Smooth muscle cell (in vitro differentiated cells): ENCODE measurements around the gene CNTRL. TPM values are rescaled to one million over a fixed set of nuclear protein-coding genes. Genes with fewer than 3 reads are reported as not detected.

Experiments used
- DNase-seq: peaks from one replicate; lab custom pipeline; 2025; ENCODE audit not compliant: unreplicated experiment; lab: John Stamatoyannopoulos, UW
- H2AFZ ChIP-seq: fragments of 200-600 bp; sonication (generic); 2 replicates; pipeline ENCODE4 v1.6.0; 2016; ENCODE audit warnings: antibody characterized with exemption, low read depth, mild to moderate bottlenecking
- H3F3A ChIP-seq: fragments of 200-600 bp; sonication (generic); 2 replicates; pipeline ENCODE4 v1.6.0; 2017; ENCODE audit warnings: antibody characterized with exemption, low read depth
- H3K27ac ChIP-seq: fragments of 200-600 bp; sonication (generic); 2 replicates; pipeline ENCODE4 v1.5.1; 2016; ENCODE audit warnings: low read depth, mild to moderate bottlenecking
- H3K27me3 ChIP-seq: fragments of 200-600 bp; sonication (generic); 2 replicates; pipeline ENCODE4 v1.6.1; 2016; ENCODE audit warnings: low read depth, mild to moderate bottlenecking
- H3K36me3 ChIP-seq: fragments of 200-600 bp; sonication (generic); 2 replicates; pipeline ENCODE4 v1.5.1; 2016; ENCODE audit warnings: low read depth
- H3K4me1 ChIP-seq: fragments of 200-600 bp; sonication (generic); 2 replicates; pipeline ENCODE4 v1.5.1; 2016; ENCODE audit warnings: low read depth
- H3K4me2 ChIP-seq: fragments of 200-600 bp; sonication (generic); 2 replicates; pipeline ENCODE4 v1.6.0; 2016; ENCODE audit warnings: mild to moderate bottlenecking
- H3K4me3 ChIP-seq: fragments of 200-600 bp; sonication (generic); 2 replicates; pipeline ENCODE4 v1.5.1; 2016; ENCODE audit warnings: mild to moderate bottlenecking
- H3K79me2 ChIP-seq: fragments of 200-600 bp; sonication (generic); 2 replicates; pipeline ENCODE4 v1.6.0; 2016; ENCODE audit warnings: low read depth, mild to moderate bottlenecking
- H3K9ac ChIP-seq: fragments of 200-600 bp; sonication (generic); 2 replicates; pipeline ENCODE4 v1.6.0; 2016; ENCODE audit warnings: low read depth
- H3K9me3 ChIP-seq: fragments of 200-600 bp; sonication (generic); replicated peaks from 2 replicates; pipeline ENCODE4 v1.5.1; 2016; ENCODE audit warnings: low read depth
- H4K20me1 ChIP-seq: fragments of 200-600 bp; sonication (generic); 2 replicates; pipeline ENCODE4 v1.6.0; 2016; ENCODE audit warnings: low read depth
- CTCF ChIP-seq: fragments of 200-600 bp; sonication (generic); IDR thresholded peaks from 2 replicates; pipeline ENCODE4 v1.5.1; 2017; ENCODE audit warnings: borderline replicate concordance, mild to moderate bottlenecking, antibody characterized with exemption; ENCODE audit not compliant: insufficient read depth, poor library complexity, severe bottlenecking
- WGBS: methylation state at CpG from one replicate; pipeline ENCODE4 v1.1.7; 2016; ENCODE audit warnings: low lambda C conversion rate; 5-methylcytosine and 5-hydroxymethylcytosine counted together
- polyA plus RNA-seq: library from polyadenylated mRNA; unstranded; fragments of >200 nt; fragmentation: Nextera tagmentation; extraction: Ambion mirVana; gene quantifications from 2 replicates; pipeline ENCODE4 v1.2.1, GENCODE V29; 2016
- total RNA-seq: library from RNA; depleted of rRNA; stranded (reverse); fragments of >200 nt; gene quantifications from 2 replicates; pipeline ENCODE4 v1.2.3, GENCODE V29; 2014

The CNTRL gene
- total and polyA plus RNA-seq, 2 experiments from 2014 or later, result 3.6 to 9.1 TPM

GRCh38 chr9:121210536-121210935, 135.8 kb downstream of the CNTRL start:
- Histone ChIP-seq H2AFZ (no peak overlapping the region), H3K4me2 (no peak overlapping the region), H4K20me1 (no peaks in the 10 kb centered on the region), H3K27ac (no peak overlapping the region), H3K36me3 (no peaks in the 10 kb centered on the region), H3K4me1 (no peaks in the 10 kb centered on the region), H3K9ac (no peak overlapping the region), H3K27me3 (no peaks in the 10 kb centered on the region), H3F3A (no peaks in the 10 kb centered on the region), H3K79me2 (no peaks in the 10 kb centered on the region), H3K9me3 (no peaks in the 10 kb centered on the region), H3K4me3 (no peak overlapping the region)
- no peak for TF ChIP-seq CTCF
- no peak for DNase-seq
- WGBS, result 92% methylated on average over 5 of the region's 5 CpGs

GRCh38 chr9:121213136-121213806, 138.5 kb downstream of the CNTRL start:
- H3K79me2 ChIP-seq, result no peaks in the 10 kb centered on the region
- no peak overlapping the region for H3K4me2 ChIP-seq
- H3K9ac ChIP-seq, result no peak overlapping the region
- no peaks in the 10 kb centered on the region for H3K9me3 ChIP-seq
- no peaks in the 10 kb centered on the region for H3K36me3 ChIP-seq
- no peak overlapping the region for H3K27ac ChIP-seq
- no peak overlapping the region for H3K4me3 ChIP-seq
- H3F3A ChIP-seq, result no peaks in the 10 kb centered on the region
- no peaks in the 10 kb centered on the region for H4K20me1 ChIP-seq
- TF ChIP-seq CTCF, result peak; percentile 95
- H3K27me3 ChIP-seq, result no peaks in the 10 kb centered on the region
- peak; percentile 58 for DNase-seq
- H2AFZ ChIP-seq, result peak overlapping the region; percentile 66
- 25% methylated on average over 9 of the region's 9 CpGs for WGBS
- H3K4me1 ChIP-seq, result no peaks in the 10 kb centered on the region

- Histone ChIP-seq H3K4me1 (no peaks in the 10 kb centered on the region), H3K27ac (no peak overlapping the region), H3K4me2 (no peak overlapping the region), H2AFZ (no peak overlapping the region), H3K4me3 (no peak overlapping the region), H3K36me3 (no peaks in the 10 kb centered on the region), H3K27me3 (no peaks in the 10 kb centered on the region), H3F3A (no peaks in the 10 kb centered on the region), H3K9me3 (no peaks in the 10 kb centered on the region), H3K9ac (no peak overlapping the region), H3K79me2 (no peaks in the 10 kb centered on the region), H4K20me1 (no peaks in the 10 kb centered on the region)
- no peak for DNase-seq
- no peak for TF ChIP-seq CTCF
- WGBS, result 78% methylated on average over 2 of the region's 2 CpGs
These were observed 139.2 kb downstream of the CNTRL start for GRCh38 chr9:121214005-121214404.

- H3K9ac ChIP-seq, result no peak overlapping the region
- H3K79me2 ChIP-seq, result no peaks in the 10 kb centered on the region
- no peaks in the 10 kb centered on the region for H3K9me3 ChIP-seq
- no peaks in the 10 kb centered on the region for H4K20me1 ChIP-seq
- no peaks in the 10 kb centered on the region for H3K36me3 ChIP-seq
- TF ChIP-seq CTCF, result no peak
- no peak overlapping the region for H3K27ac ChIP-seq
- no peak overlapping the region for H3K4me3 ChIP-seq
- no peaks in the 10 kb centered on the region for H3K27me3 ChIP-seq
- H3K4me2 ChIP-seq, result no peak overlapping the region
- H3K4me1 ChIP-seq, result peaks cover 9% of the 10 kb centered on the region
- no peak for DNase-seq
- no peaks in the 10 kb centered on the region for H3F3A ChIP-seq
- no peak overlapping the region for H2AFZ ChIP-seq
- 79% methylated on average over 3 of the region's 3 CpGs for WGBS
These were observed 141.6 kb downstream of the CNTRL start for GRCh38 chr9:121216271-121216805.
